Cardiac fibroblast (primary cell): ENCODE results near the gene HLA-B.

ENCODE experiments used
- DNase-seq, 2 donors: peaks; one replicate each; pipeline versions ENCODE4 v3.0.0 to v3.0.0-alpha.2; 2010; ENCODE audit warnings: low read depth in 2 of 2
- H3K4me3 ChIP-seq, 2 donors: replicated peaks in 1 of 2; 1 replicate in 1 of 2; 2 replicates in 1 of 2; pipeline ENCODE4 v1.5.1; 2011; ENCODE audit warnings: low read depth in 2 of 2, low read length in 2 of 2, mild to moderate bottlenecking in 2 of 2, moderate library complexity in 1 of 2
- TF ChIP-seq, protein P1 (sequence below): IDR thresholded peaks from one replicate; pipeline ENCODE4 v1.5.1; 2011; ENCODE audit warnings: low read depth, mild to moderate bottlenecking, low read length, inconsistent platforms

The HLA-B gene

GRCh38 chr6:31358302-31358701 is 1.3 kb upstream of the HLA-B start:
- no peak overlapping the region for H3K4me3 ChIP-seq
- TF ChIP-seq, protein P1, sequence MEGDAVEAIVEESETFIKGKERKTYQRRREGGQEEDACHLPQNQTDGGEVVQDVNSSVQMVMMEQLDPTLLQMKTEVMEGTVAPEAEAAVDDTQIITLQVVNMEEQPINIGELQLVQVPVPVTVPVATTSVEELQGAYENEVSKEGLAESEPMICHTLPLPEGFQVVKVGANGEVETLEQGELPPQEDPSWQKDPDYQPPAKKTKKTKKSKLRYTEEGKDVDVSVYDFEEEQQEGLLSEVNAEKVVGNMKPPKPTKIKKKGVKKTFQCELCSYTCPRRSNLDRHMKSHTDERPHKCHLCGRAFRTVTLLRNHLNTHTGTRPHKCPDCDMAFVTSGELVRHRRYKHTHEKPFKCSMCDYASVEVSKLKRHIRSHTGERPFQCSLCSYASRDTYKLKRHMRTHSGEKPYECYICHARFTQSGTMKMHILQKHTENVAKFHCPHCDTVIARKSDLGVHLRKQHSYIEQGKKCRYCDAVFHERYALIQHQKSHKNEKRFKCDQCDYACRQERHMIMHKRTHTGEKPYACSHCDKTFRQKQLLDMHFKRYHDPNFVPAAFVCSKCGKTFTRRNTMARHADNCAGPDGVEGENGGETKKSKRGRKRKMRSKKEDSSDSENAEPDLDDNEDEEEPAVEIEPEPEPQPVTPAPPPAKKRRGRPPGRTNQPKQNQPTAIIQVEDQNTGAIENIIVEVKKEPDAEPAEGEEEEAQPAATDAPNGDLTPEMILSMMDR = no peak
- DNase-seq = no peak

- no peak for DNase-seq
- H3K4me3 ChIP-seq = no peak overlapping the region
- TF ChIP-seq, protein P1 = no peak
Measured at GRCh38 chr6:31357886-31358285, 907 bp upstream of the HLA-B start.

DNA sequence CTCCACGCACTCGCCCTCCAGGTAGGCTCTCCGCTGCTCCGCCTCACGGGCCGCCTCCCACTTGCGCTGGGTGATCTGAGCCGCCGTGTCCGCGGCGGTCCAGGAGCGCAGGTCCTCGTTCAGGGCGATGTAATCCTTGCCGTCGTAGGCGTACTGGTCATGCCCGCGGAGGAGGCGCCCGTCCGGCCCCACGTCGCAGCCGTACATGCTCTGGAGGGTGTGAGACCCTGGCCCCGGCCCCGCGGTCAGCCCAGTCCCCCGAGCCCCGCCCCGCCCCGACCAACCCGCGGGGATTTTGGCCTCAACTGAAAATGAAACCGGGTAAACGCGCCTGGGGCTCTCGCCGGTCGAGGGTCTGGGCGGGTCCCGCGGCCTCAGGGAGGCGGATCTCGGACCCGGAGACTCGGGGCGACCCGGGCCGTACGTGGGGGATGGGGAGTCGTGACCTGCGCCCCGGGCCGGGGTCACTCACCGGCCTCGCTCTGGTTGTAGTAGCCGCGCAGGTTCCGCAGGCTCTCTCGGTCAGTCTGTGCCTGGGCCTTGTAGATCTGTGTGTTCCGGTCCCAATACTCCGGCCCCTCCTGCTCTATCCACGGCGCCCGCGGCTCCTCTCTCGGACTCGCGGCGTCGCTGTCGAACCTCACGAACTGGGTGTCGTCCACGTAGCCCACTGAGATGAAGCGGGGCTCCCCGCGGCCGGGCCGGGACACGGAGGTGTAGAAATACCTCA is 598 bp downstream of the HLA-B start:
- peak in 1 of 2 donors; percentile 36 for DNase-seq
- TF ChIP-seq, protein P1 = no peak
- peak overlapping the region; percentile 71 to 75 for H3K4me3 ChIP-seq

GRCh38 chr6:31355583-31355948 is 1.4 kb downstream of the HLA-B start:
- TF ChIP-seq, protein P1 = no peak
- no peak for DNase-seq
- H3K4me3 ChIP-seq = peak overlapping the region; percentile 71 to 75

- TF ChIP-seq, protein P1 = no peak
- DNase-seq = no peak
Measured at GRCh38 chr6:31354864-31355582, 2.0 kb downstream of the HLA-B start.

DNA sequence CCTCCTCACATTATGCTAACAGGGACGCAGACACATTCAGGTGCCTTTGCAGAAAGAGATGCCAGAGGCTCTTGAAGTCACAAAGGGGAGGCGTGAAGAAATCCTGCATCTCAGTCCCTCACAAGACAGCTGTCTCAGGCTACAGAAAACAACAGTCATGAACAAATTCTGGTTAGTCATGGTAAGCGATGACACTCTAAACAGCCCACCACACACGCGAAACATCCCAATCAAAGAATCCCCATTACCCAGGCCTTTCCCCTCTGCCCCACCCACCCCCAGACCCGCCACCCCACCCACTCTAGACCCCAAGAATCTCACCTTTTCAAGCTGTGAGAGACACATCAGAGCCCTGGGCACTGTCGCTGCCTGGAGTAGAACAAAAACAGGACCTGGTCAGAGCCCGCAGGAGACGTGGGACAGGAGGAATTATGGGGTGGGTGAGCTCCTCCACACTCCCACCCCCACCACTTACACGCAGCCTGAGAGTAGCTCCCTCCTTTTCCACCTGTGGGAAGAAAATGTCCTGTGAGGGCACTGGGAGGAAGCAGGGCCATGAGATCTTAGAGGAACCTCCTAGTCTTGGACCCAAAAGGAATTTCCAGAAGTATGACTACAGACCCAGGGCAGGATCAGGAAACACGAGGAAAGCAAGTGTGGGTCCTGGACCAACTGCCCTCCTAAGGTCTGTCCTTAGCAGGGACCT is 2.7 kb downstream of the HLA-B start:
- no peak for DNase-seq
- TF ChIP-seq, protein P1 = no peak
- H3K4me3 ChIP-seq = no peak overlapping the region

More at GRCh38 chr6:31354864-31355582, 2.0 kb downstream of the HLA-B start:
- peak overlapping the region in 1 of 2 donors; percentile 75 for H3K4me3 ChIP-seq
